BE2C (cell line): Measurements from ENCODE around the gene RNF182. TPM values are rescaled to one million over a fixed set of nuclear protein-coding genes. Genes with fewer than 3 reads are reported as not detected.
"Not testable (repeated sequence)": the region's sequence is repeated elsewhere in the genome, so short reads cannot be mapped to it uniquely, and the experiment has no call there.

Experiments used
- DNase-seq: peaks from one replicate; pipeline ENCODE4 v3.0.0-alpha.2; 2020
- H3K27me3 ChIP-seq: fragments of 250-450 bp; sonication (Bioruptor Pico); 2 replicates; pipeline ENCODE4 v1.5.1; 2020; ENCODE audit warnings: mild to moderate bottlenecking
- H3K36me3 ChIP-seq: fragments of 250-450 bp; sonication (Bioruptor Pico); 2 replicates; pipeline ENCODE4 v1.5.1; 2020; ENCODE audit warnings: mild to moderate bottlenecking
- H3K4me1 ChIP-seq: fragments of 250-450 bp; sonication (Bioruptor Pico); 2 replicates; pipeline ENCODE4 v1.5.1; 2020
- H3K4me3 ChIP-seq: 2 replicates; pipeline ENCODE4 v1.5.1; 2011; ENCODE audit warnings: low read depth, low read length
- H3K9me3 ChIP-seq: fragments of 250-450 bp; sonication (Bioruptor Pico); 2 replicates; pipeline ENCODE4 v1.5.1; 2020
- polyA plus RNA-seq: library from polyadenylated mRNA; unstranded; fragments of >200 nt; gene quantifications from one replicate; pipeline ENCODE4 v1.2.1, GENCODE V29; 2012; ENCODE audit warnings: low read depth, missing spikeins; ENCODE audit not compliant: insufficient read length, insufficient read depth
- TF ChIP-seq, protein P1 (sequence below): IDR thresholded peaks from 2 replicates; pipeline ENCODE4 v1.5.1; 2012; ENCODE audit warnings: mild to moderate bottlenecking, low read depth, low read length

Gene RNF182, protein sequence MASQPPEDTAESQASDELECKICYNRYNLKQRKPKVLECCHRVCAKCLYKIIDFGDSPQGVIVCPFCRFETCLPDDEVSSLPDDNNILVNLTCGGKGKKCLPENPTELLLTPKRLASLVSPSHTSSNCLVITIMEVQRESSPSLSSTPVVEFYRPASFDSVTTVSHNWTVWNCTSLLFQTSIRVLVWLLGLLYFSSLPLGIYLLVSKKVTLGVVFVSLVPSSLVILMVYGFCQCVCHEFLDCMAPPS
- 0.39 TPM for polyA plus RNA-seq

DNA sequence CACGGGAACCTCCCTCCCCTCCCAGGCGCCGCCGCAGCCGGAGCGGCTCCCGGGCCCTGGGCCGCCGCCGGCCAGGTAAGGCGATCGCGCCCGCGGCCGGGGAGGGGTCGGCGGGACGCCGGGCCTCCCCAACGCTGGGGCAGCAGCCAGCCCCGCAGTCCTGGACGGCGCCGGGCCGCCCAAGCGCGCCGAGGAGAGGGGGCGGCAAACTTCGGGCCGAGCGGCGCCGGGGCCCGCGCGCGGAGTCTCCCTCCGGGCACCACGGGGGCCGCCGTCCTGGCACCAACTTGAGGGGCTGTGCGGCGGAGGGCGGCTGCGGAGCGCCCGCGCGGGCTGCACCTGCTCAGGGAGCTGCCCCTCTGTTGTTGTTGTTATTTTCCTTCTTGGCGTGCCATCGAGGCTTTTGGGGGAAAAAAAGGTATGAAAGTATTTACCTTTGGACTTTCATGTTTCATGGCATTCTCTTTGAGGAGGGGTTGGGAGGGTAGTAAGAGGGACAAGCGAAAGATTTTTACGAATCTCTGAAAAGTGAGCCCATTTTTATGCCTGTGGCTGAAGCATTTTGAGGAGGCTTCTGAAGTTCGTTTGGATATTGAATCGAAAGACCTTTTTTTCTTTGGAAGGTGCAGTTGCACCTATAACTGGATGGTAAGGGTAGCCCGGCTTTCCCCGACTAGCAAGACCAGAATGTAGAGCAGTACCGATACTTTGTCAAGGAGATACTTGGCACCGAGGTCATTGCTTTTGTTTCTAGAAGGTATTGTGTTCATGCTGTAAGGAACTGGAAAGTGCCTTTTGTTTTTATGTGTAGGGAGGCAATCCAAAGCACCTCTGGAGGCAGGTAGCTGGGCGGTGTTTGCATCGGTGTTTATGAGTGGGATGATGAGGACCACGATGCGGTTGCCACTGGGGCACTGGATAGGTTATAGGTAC, at the start of gene RNF182:
Gene RNF182, plus strand, starts transcription at position 4 of the 933 bp plus-strand sequence. CDS start 52,168 bp downstream, outside the sequence.
- peaks cover 26% of the 10 kb centered on the region for H3K27me3 ChIP-seq
- DNase-seq, result peak; percentile 61
- TF ChIP-seq, protein P1, sequence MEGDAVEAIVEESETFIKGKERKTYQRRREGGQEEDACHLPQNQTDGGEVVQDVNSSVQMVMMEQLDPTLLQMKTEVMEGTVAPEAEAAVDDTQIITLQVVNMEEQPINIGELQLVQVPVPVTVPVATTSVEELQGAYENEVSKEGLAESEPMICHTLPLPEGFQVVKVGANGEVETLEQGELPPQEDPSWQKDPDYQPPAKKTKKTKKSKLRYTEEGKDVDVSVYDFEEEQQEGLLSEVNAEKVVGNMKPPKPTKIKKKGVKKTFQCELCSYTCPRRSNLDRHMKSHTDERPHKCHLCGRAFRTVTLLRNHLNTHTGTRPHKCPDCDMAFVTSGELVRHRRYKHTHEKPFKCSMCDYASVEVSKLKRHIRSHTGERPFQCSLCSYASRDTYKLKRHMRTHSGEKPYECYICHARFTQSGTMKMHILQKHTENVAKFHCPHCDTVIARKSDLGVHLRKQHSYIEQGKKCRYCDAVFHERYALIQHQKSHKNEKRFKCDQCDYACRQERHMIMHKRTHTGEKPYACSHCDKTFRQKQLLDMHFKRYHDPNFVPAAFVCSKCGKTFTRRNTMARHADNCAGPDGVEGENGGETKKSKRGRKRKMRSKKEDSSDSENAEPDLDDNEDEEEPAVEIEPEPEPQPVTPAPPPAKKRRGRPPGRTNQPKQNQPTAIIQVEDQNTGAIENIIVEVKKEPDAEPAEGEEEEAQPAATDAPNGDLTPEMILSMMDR, result no peak
- H3K9me3 ChIP-seq, result 0 out of 2 replicates have a peak, but pooled peaks cover 2% of the 10 kb centered on the region
- H3K4me1 ChIP-seq, result no peaks in the 10 kb centered on the region
- peak within 1 kb of the TSS; percentile 54 for H3K4me3 ChIP-seq
- no peaks in the 10 kb centered on the region for H3K36me3 ChIP-seq

DNA sequence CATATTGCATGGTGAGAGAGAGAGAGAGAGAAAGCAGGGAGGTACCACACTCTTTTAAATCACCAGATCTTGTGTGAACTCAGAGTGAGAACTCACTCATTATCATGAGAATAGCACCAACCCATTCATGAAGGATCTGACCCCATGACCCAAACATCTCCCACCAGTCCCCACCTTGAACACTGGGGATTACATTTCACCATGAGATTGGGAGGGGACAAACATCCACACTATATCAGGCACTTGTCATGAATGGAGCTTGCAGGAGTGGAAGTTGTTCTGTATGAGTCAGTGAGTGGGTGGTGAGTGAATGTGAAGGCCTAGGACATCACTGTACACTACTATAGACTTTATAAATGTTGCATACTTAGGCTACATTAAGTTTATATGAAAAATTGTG, 47.7 kb upstream of the RNF182 start:
- Histone ChIP-seq H3K36me3 (no peaks in the 10 kb centered on the region), H3K4me1 (no peaks in the 10 kb centered on the region), H3K27me3 (no peaks in the 10 kb centered on the region), H3K4me3 (no peak overlapping the region), H3K9me3 (no peaks in the 10 kb centered on the region)
- DNase-seq, result no peak
- TF ChIP-seq, protein P1, result no peak

DNA sequence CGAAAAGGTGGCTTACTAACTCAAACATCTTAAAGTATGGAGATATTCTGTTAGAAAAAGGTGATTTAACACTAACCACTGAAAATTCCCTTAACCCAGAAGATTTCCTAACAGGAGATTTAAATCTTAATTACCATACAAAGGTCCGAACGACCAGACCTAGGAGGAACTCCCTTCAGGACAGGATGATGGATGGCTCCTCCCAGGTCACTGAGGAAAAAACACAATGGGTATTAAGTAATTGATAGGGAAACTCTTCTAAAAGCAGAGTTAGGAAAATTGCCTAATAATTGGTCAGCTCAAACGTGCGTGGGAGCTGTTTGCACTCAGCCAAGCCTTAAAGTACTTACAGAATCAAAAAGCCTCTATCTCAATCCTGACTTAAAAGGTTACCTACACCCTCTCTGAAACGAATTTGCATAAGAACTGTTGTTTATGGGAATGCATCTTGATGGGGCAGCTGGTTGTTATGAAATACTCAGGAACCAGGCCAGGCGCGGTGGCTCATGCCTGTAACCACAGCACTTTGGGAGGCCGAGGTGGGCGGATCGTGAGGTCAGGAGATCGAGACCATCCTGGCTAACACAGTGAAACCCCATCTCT, 44.6 kb upstream of the RNF182 start:
- not testable (repeated sequence) for H3K9me3 ChIP-seq, H3K27me3 ChIP-seq, H3K4me1 ChIP-seq, H3K36me3 ChIP-seq, H3K4me3 ChIP-seq, DNase-seq

DNA sequence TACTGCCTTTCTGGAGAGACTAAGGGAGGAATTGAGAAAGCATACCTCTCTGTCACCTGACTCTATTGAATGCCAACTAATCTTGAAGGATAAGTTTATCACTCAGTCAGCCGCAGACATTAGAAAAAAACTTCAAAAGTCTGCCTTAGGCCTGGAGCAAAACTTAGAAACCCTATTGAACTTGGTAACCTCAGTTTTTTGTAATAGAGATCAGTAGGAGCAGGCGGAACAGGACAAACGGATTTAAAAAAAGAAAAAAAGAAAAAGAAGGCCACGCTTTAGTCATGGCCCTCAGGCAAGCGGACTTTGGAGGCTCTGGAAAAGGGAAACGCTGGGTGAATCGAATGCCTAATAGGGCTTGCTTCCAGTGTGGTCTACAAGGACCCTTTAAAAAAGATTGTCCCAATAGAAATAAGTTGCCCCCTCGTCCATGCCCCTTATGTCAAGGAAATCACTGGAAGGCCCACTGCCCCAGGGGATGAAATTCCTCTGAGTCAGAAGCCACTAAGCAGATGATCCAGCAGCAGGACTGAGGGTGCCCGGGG, 43.1 kb upstream of the RNF182 start:
- Histone ChIP-seq H3K27me3 (no peaks in the 10 kb centered on the region), H3K4me3 (no peak overlapping the region), H3K9me3 (no peaks in the 10 kb centered on the region), H3K4me1 (no peaks in the 10 kb centered on the region), H3K36me3 (no peaks in the 10 kb centered on the region)
- TF ChIP-seq, protein P1, result no peak
- DNase-seq, result no peak

DNA sequence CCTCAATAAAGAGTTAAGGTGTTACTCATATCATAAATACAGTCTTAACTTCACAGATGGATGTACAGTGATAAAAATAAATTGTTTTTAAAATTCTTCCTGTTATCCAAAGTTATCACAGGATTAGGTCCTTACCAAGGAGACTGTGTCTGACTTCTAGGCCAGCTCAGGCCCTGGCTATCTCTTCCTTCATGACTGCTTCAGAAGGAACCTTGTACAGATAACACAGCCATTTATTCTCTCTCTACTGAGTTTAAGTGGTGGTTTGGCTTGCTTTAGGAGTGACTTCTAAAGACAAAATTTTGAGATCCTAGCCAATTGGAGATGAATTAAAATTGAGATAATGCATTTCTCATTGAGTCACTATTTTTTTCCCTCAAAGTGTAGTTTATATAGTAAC, 40.8 kb upstream of the RNF182 start:
- Histone ChIP-seq H3K4me3 (no peak overlapping the region), H3K9me3 (no peaks in the 10 kb centered on the region), H3K4me1 (no peaks in the 10 kb centered on the region), H3K36me3 (no peaks in the 10 kb centered on the region), H3K27me3 (no peaks in the 10 kb centered on the region)
- TF ChIP-seq, protein P1, result no peak
- no peak for DNase-seq

DNA sequence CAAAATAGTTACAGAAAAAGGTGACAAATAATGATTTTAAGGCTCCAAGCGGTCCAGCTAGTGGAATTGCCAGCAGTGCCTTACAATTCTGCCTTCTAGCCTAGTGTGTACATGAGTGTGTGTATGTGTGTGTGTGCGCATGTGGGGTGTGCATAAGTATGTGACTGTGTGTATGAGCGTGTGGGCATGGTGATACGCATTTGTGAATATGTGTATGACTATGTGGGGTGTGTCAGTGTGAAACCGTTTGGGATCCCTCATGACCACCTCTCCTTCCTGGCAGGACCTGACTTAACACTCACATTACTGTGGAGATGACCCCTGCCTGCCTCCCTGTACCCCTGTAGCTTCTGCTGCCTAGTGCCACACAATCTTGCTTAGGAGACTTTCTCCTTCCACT, 40.4 kb upstream of the RNF182 start:
- H3K4me1 ChIP-seq, result no peaks in the 10 kb centered on the region
- no peaks in the 10 kb centered on the region for H3K27me3 ChIP-seq
- no peak for DNase-seq
- H3K9me3 ChIP-seq, result no peaks in the 10 kb centered on the region
- no peaks in the 10 kb centered on the region for H3K36me3 ChIP-seq
- no peak overlapping the region for H3K4me3 ChIP-seq
- TF ChIP-seq, protein P1, result no peak
